AG09309 (cell line): ENCODE data around the gene PCCA.
A peak's percentile ranks its signal among the peaks of the same experiment; 100 is the strongest.

Experiments
- DNase-seq: peaks from one replicate; pipeline ENCODE4 v3.0.0-alpha.2; 2010; ENCODE audit warnings: low read depth
- H3K4me3 ChIP-seq: 2 replicates; pipeline ENCODE4 v1.5.1; 2011; ENCODE audit warnings: mild to moderate bottlenecking, low read depth, low read length, moderate library complexity; ENCODE audit not compliant: control insufficient read depth
- TF ChIP-seq, protein P1 (sequence below): IDR thresholded peaks from 2 replicates; pipeline ENCODE4 v1.5.1; 2011; ENCODE audit warnings: mild to moderate bottlenecking, low read depth, low read length, inconsistent platforms; ENCODE audit not compliant: insufficient read depth, control insufficient read depth; ENCODE audit errors: missing control alignments

The PCCA gene

DNA sequence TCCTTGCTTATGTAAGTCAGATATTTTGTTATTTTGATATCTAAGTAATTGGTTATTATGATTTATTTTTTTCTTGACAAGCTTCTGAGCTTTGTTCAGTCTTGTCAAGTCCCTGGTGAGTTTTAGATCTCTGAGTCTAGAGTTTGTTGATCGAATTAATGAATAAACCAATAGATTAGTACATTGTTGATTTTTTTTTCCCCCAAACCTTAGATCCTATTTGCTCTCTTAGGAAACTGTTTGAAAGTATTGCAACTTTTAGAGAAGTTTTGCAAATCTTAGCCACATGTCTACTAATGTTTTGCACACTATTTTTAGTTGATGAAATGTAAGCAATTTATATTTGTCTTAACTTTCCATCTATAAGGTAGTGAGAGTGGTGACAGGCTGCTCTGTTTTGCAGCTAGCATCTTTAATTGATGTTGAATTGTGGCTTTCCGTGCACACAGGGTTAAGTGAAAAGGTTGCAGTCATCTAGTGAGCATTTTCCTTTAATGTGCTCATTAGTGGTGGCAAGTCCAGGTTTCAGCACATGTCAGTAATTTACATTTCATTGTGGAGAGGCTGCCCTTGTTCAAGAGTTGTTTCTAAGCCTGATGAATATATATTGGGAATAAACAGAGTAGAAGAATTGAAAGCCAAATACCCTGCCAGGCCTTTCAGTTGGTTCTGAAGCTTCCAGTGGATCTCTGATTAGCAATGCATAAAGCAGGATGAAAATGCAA is 86.3 kb downstream of the PCCA start:
- TF ChIP-seq, protein P1, sequence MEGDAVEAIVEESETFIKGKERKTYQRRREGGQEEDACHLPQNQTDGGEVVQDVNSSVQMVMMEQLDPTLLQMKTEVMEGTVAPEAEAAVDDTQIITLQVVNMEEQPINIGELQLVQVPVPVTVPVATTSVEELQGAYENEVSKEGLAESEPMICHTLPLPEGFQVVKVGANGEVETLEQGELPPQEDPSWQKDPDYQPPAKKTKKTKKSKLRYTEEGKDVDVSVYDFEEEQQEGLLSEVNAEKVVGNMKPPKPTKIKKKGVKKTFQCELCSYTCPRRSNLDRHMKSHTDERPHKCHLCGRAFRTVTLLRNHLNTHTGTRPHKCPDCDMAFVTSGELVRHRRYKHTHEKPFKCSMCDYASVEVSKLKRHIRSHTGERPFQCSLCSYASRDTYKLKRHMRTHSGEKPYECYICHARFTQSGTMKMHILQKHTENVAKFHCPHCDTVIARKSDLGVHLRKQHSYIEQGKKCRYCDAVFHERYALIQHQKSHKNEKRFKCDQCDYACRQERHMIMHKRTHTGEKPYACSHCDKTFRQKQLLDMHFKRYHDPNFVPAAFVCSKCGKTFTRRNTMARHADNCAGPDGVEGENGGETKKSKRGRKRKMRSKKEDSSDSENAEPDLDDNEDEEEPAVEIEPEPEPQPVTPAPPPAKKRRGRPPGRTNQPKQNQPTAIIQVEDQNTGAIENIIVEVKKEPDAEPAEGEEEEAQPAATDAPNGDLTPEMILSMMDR = no peak
- DNase-seq = no peak
- H3K4me3 ChIP-seq = no peak overlapping the region

DNA sequence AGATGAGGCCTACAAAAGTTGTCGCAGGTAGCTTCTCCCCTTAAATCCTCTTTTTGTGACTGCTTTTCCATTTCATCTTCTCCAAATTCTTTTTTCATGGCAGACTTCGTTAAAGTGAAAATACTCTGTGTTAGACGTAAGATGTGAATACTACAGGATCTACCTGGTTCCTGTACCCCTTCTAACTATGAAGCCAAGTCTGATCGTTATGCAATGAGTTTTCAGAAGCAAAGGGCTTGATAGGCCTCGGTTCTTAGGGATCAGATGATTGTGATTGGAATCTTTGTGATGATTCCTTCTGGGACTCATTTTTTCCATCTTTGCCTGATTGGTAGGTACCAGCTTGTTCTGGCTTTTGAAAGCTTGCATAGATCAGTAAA is 86.9 kb downstream of the PCCA start:
- no peak overlapping the region for H3K4me3 ChIP-seq
- DNase-seq = no peak

DNA sequence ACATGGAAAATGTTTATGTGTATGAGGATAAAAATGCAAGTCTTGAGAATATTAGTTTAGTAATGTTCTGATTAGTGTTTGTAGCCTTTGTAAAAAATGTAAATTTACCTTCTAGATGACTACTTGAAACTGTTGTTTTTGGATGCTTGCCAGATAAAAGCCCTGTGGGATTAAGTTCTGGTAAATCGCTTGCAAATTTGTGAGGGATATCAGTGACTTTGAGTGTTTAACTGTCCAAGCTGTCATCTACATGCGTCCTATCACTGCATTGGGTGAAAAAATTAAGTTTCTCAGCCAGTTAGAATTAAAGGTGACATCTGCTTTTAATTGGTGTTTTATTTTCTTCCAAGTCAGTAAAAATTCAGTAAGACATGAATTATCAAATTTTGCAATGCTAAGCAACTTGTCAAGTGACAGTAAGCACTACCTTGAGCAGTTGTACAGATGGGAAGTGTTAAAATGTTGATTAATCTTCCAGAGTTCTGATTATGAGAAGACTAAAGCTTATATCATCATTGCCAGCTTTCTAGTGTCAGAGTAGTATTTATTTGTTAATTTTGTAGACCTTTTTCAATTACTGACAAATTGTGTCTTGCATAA is 88.0 kb downstream of the PCCA start:
- TF ChIP-seq, protein P1 = no peak
- DNase-seq = peak; percentile 2
- H3K4me3 ChIP-seq = no peak overlapping the region

More for the DNA sequence above, 86.9 kb downstream of the PCCA start:
- TF ChIP-seq, protein P1 = no peak

DNA sequence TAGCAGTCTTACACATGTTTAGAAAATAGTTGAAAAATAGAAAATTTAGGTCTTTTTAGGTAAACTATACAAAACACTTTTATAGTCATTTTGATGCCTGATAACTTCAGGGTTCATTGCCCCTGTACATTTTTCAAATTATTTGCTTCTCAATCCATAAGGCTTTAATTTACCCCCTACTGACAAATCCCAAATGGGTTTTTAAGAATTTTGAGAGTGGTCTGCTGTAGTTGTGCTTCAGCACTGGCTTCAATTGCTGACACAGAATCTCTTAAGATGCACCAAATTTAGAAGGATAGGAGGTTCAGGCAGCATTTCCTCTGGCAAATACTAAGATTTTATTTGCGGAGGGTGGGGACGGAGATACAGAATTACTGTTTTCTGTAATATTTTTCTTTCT is 89.4 kb downstream of the PCCA start:
- no peak overlapping the region for H3K4me3 ChIP-seq
- TF ChIP-seq, protein P1 = no peak
- DNase-seq = no peak

DNA sequence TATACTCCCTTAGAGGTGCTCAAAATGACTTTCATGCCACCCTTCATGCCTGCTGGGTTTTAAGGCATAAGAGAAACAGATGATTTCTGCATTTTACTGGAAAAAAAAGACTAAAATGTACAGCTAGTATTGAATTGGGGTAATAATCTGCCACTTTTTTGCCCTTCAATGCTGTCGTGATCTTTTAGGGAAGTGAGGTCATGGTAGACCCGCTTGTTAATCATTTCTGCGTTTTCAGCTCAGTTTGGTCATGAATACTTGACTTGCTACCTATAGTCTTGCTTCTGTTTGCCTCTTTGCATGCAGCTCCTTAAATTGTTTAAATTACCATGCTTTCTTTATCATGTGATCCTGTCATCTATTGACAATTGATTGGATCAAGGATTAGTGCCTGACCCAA is 90.4 kb downstream of the PCCA start:
- no peak for DNase-seq
- TF ChIP-seq, protein P1 = no peak
- H3K4me3 ChIP-seq = no peak overlapping the region

DNA sequence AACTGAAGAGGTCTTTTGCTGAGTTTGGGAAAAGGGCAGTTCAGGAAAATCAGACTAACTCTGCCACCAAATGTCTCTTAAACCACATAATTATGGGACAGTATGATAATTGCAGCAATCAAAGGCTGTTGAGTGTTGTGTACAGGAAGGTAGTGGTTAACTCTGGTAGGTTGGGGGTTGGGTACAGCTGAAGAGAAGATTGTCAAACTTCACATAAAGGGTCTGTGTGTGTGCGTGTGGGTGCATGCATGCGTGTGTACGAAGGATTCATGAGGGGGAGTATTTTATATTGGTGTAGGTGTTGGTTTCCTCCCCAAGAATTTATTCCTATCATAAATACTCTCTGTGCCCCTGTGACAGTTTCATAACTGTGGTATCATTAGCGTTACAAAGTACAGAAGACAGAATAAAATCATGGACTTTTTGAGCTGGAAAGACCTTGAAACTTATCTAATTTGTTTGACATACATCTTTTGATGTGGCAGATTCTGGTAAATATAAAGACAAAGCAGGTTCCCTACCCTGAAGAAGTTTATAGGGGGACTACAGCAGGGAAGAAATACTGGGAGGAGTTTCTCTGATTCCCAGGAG is 94.1 kb downstream of the PCCA start:
- TF ChIP-seq, protein P1 = no peak
- no peak overlapping the region for H3K4me3 ChIP-seq
- DNase-seq = no peak

DNA sequence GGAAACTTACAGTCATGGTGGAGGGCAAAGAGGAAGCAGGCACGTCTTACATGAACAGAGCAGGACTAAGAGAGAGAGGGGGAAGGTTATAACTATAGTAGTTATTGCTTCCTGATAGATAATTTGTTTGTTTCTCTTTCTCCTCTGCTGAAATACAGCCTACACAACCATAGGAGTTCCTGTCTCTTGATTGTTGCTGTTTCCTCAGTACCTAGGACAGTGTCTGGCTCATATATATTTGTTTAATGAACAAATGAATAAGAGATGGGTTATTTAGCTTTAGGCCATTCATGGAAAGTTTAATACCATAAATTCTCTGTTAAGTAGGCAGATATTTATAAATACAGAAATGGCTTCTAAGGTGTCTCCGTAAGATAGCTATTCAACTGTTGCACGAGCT is 95.2 kb downstream of the PCCA start:
- H3K4me3 ChIP-seq = no peak overlapping the region
- DNase-seq = no peak
- TF ChIP-seq, protein P1 = no peak
